GM12878 (cell line): ENCODE data around the gene CAMTA2. TPM values are rescaled to one million over a fixed set of nuclear protein-coding genes. Genes with fewer than 3 reads are reported as not detected.
A peak's percentile ranks its signal among the peaks of the same experiment; 100 is the strongest.

ENCODE experiments used
- ATAC-seq: fragments of 200-7000 bp; cut with Tn5 transposase; 3 replicates; pipeline ENCODE4 v1.9.1; 2020; ENCODE audit warnings: mild to moderate bottlenecking, moderate library complexity
- BruUV-seq: library from RNA; stranded (reverse); fragments of 400-500 nt; replicated peaks from 2 replicates; lab custom pipeline; 2021; lab: Mats Ljungman, UMichigan
- CTCF ChIA-PET: fragments of 300-600 bp; sonication (Branson Sonifier 250); formaldehyde crosslinking; extraction: SDS; loops from one replicate; lab custom pipeline; 2021; ENCODE audit warnings: inconsistent platforms; lab: Yijun Ruan, JAX
- POLR2A ChIA-PET: fragments of 350-600 bp; formaldehyde crosslinking; extraction: SDS; loops from one replicate; lab custom pipeline; 2021; ENCODE audit warnings: inconsistent platforms; lab: Charles Lee
- RAD21 ChIA-PET: fragments of 300-600 bp; sonication (Branson Sonifier 250); formaldehyde crosslinking; loops from one replicate; lab custom pipeline; 2023; ENCODE audit warnings: antibody characterized with exemption; ENCODE audit not compliant: unreplicated experiment; lab: Charles Lee
- SMC1A ChIA-PET: fragments of 300-600 bp; sonication (Branson Sonifier 250); formaldehyde crosslinking; loops from one replicate; lab custom pipeline; 2023; ENCODE audit not compliant: unreplicated experiment, uncharacterized antibody; lab: Charles Lee
- DNase-seq: peaks from one replicate; pipeline ENCODE4 v3.0.0-alpha.2; 2011; ENCODE audit warnings: low read depth, low spot score
- FAIRE-seq: peaks from 3 replicates; lab custom pipeline; 2011; peaks lifted over from hg19 to GRCh38; lab: Jason Lieb, UNC
- H2AFZ ChIP-seq: 2 replicates; pipeline ENCODE4 v1.6.0; 2011; ENCODE audit warnings: low read depth, low read length, control low read depth; ENCODE audit not compliant: control insufficient read depth
- H3K27ac ChIP-seq: 2 replicates; pipeline ENCODE4 v1.5.1; 2011; ENCODE audit warnings: control low read depth; ENCODE audit not compliant: control insufficient read depth, insufficient read depth
- H3K27me3 ChIP-seq, 2 experiments: replicated peaks in 1 of 2; 2 replicates each; pipeline versions ENCODE4 v1.6.0 to v1.6.1; 2011; ENCODE audit warnings: low read length in 1 of 2; ENCODE audit not compliant: control insufficient read depth in 2 of 2, insufficient read depth in 2 of 2
- H3K36me3 ChIP-seq, 2 experiments: 2 replicates each; pipeline ENCODE4 v1.5.1; 2011; ENCODE audit warnings: low read length in 1 of 2; ENCODE audit not compliant: control insufficient read depth in 2 of 2, insufficient read depth in 2 of 2
- H3K4me1 ChIP-seq: 2 replicates; pipeline ENCODE4 v1.6.1; 2011; ENCODE audit warnings: mild to moderate bottlenecking, low read length, moderate library complexity, mixed read lengths; ENCODE audit not compliant: control insufficient read depth, insufficient read depth
- H3K4me2 ChIP-seq: 2 replicates; pipeline ENCODE4 v1.6.0; 2011; ENCODE audit warnings: control low read depth; ENCODE audit not compliant: control insufficient read depth, insufficient read depth
- H3K4me3 ChIP-seq: fragments of 200-600 bp; sonication (generic); 2 replicates; pipeline ENCODE4 v1.5.1; 2016
- H3K79me2 ChIP-seq: 2 replicates; pipeline ENCODE4 v1.6.0; 2011; ENCODE audit warnings: low read length; ENCODE audit not compliant: control insufficient read depth, insufficient read depth
- H3K9ac ChIP-seq: 2 replicates; pipeline ENCODE4 v1.8.0; 2011; ENCODE audit warnings: low read length, control low read depth, mixed read lengths; ENCODE audit not compliant: control insufficient read depth, insufficient read depth
- H3K9me3 ChIP-seq: replicated peaks from 3 replicates; pipeline ENCODE4 v1.5.1; 2011; ENCODE audit warnings: mild to moderate bottlenecking, low read length; ENCODE audit not compliant: control insufficient read depth, insufficient read depth
- H4K20me1 ChIP-seq: 2 replicates; pipeline ENCODE4 v1.6.0; 2011; ENCODE audit not compliant: control insufficient read depth, insufficient read depth
- RUNX3 ChIP-seq: IDR thresholded peaks from 2 replicates; pipeline ENCODE4 v1.6.1; 2012; ENCODE audit warnings: low read length, inconsistent platforms
- SRF ChIP-seq, 2 experiments: IDR thresholded peaks; 2 replicates each; pipeline ENCODE4 v1.6.1; 2011; ENCODE audit warnings: low read depth in 2 of 2, low read length in 2 of 2, mild to moderate bottlenecking in 1 of 2, moderate library complexity in 1 of 2
- WGBS: methylation state at CpG from one replicate; pipeline ENCODE4 v1.1.6; 2016; ENCODE audit warnings: low lambda C conversion rate; ENCODE audit not compliant: insufficient replicate concordance, insufficient coverage; ENCODE audit errors: missing lambda C conversion rate; 5-methylcytosine and 5-hydroxymethylcytosine counted together
- in situ Hi-C: fragments of 300-500 bp; cut with MboI; formaldehyde crosslinking; loops from 9 replicates; pipeline ENCODE4 v1.14.3; 2018; ENCODE audit warnings: mixed read lengths
- intact Hi-C: fragments of 100-400 bp; cut with micrococcal nuclease; formaldehyde crosslinking; loops from one replicate; pipeline ENCODE4 v1.14.2; 2022; ENCODE audit not compliant: unreplicated experiment
- polyA plus RNA-seq, 11 experiments: library from polyadenylated mRNA; depleted of rRNA in 4 of 11; unstranded in 6 of 11; stranded (reverse) in 5 of 11; fragments of >200 nt; fragmentation: Nextera tagmentation in 4 of 11; fragmentation: Illumina TruSeq in 1 of 11; extraction: Ambion mirVana in 4 of 11; extraction: Trizol in 1 of 11; gene quantifications; 1 replicate in 1 of 11; 2 replicates in 10 of 11; pipeline versions ENCODE4 v1.2.1 to v1.2.3, GENCODE V29; 2011 to 2016; ENCODE audit warnings: inconsistent platforms in 2 of 11, missing spikeins in 2 of 11, low read depth in 1 of 11
- total RNA-seq, 4 experiments: library from RNA; depleted of rRNA in 3 of 4; stranded (reverse); fragments of >200 nt in 3 of 4; fragmentation: Illumina TruSeq in 1 of 4; extraction: Trizol in 1 of 4; gene quantifications; 2 replicates each; pipeline versions ENCODE4 v1.2.1 to v1.2.3, GENCODE V29; 2013 to 2021
- TF ChIP-seq, protein P1 (sequence below): IDR thresholded peaks from 2 replicates; pipeline ENCODE4 v1.6.1; 2011; ENCODE audit warnings: low read depth, low read length, improper control_type of control experiment, borderline replicate concordance

The CAMTA2 gene
- total and polyA plus RNA-seq, 10 of the 15 experiments (the other 5 are each of a cell fraction or from before 2014, with no cell fraction given), result 0.42 to 29.3 (median 11.2) TPM

GRCh38 chr17:5002121-5002788, 14.8 kb upstream of the CAMTA2 start:
- Histone ChIP-seq H3K4me1 (peaks cover 7% of the 10 kb centered on the region), H3K4me2 (no peak overlapping the region), H3K79me2 (peaks cover 25% of the 10 kb centered on the region), H3K9me3 (no peaks in the 10 kb centered on the region), H3K36me3 (peaks cover 28 to 34% of the 10 kb centered on the region in 2 experiments), H2AFZ (no peak overlapping the region), H4K20me1 (no peaks in the 10 kb centered on the region), H3K27ac (no peak overlapping the region), H3K4me3 (no peak overlapping the region), H3K9ac (no peak overlapping the region), H3K27me3 (no peaks in the 10 kb centered on the region)
- POLR2A ChIA-PET, result no interaction called here
- no peak for DNase-seq
- SMC1A ChIA-PET, result interaction anchor here (0.9 kb wide), 1 partner anchor 60 kb away, joined by 3 read pairs; no protein-coding TSS in a partner anchor
- ATAC-seq, result no peak
- no peak for FAIRE-seq
- in situ Hi-C loops (no loop called here), intact Hi-C loops (no loop called here)
- 0 out of 4 replicates have a peak, but pooled peaks of 1 of the 2 experiments have one; percentile 8 for TF ChIP-seq SRF (IDR thresholded peaks at IDR 0.05; ENCODE audit: low read depth in 2 of 2, low read length in 2 of 2)
- TF ChIP-seq RUNX3, result no peak
- WGBS, result 97% methylated on average over 20 of the region's 20 CpGs
- RAD21 ChIA-PET, result no interaction called here
- CTCF ChIA-PET, result interaction anchor here (1.2 kb wide), 1 partner anchor 13 kb away, joined by 3 read pairs; no protein-coding TSS in a partner anchor
- BruUV-seq, result no TSS peak

GRCh38 chr17:5000237-5000639, 12.8 kb upstream of the CAMTA2 start:
- no peak for DNase-seq
- intact Hi-C loops, result no loop called here

More at GRCh38 chr17:5000237-5000639, 12.8 kb upstream of the CAMTA2 start:
- Histone ChIP-seq H3K36me3 (peaks cover 25 to 30% of the 10 kb centered on the region in 2 experiments), H2AFZ (no peak overlapping the region), H3K4me2 (peak overlapping the region; percentile 99), H3K9ac (0 out of 2 replicates have a peak overlapping the region, but pooled peaks have one; percentile 87), H3K4me1 (peaks cover 11% of the 10 kb centered on the region), H3K4me3 (peak overlapping the region; percentile 99; the same call in 1 of the 2 replicates), H3K27me3 (no peaks in the 10 kb centered on the region), H3K79me2 (peaks cover 25% of the 10 kb centered on the region), H3K9me3 (no peaks in the 10 kb centered on the region)
- WGBS, result 95% methylated on average over 11 of the region's 11 CpGs
- FAIRE-seq (no peak), ATAC-seq (no peak)
- SMC1A ChIA-PET, result interaction anchor here (0.9 to 1.5 kb wide), 6 partner anchors 11 to 63 kb away, joined by 3 to 10 read pairs (median 5); partner anchors contain the start of genes RNF167, SLC25A11 and SPAG7
- CTCF ChIA-PET, result interaction anchor here (0.7 to 1.6 kb wide), 4 partner anchors 11 to 34 kb away, joined by 3 to 8 read pairs (median 4); no protein-coding TSS in a partner anchor
- POLR2A ChIA-PET, result interaction anchor here (0.6 to 1.3 kb wide), 5 partner anchors 11 to 744 kb away, joined by 3 to 9 read pairs (median 3); no protein-coding TSS in a partner anchor
- in situ Hi-C loops, result no loop called here
- no TSS peak for BruUV-seq
- RAD21 ChIA-PET, result interaction anchor here (1.2 to 1.6 kb wide), 3 partner anchors 12 to 32 kb away, joined by 4 to 5 read pairs (median 5); no protein-coding TSS in a partner anchor
- TF ChIP-seq, protein P1, sequence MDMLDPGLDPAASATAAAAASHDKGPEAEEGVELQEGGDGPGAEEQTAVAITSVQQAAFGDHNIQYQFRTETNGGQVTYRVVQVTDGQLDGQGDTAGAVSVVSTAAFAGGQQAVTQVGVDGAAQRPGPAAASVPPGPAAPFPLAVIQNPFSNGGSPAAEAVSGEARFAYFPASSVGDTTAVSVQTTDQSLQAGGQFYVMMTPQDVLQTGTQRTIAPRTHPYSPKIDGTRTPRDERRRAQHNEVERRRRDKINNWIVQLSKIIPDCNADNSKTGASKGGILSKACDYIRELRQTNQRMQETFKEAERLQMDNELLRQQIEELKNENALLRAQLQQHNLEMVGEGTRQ, result no peak
- TF ChIP-seq, all 136 proteins: peak for 0
- Histone ChIP-seq H3K27ac (no peak overlapping the region), H4K20me1 (no peaks in the 10 kb centered on the region)
